Activated T-cell treated with anti-CD3 and anti-CD28 coated beads, Interleukin-2, amount 50 U/mL, for 24 hours (primary cell): ENCODE measurements around the gene KRT1.
A peak's percentile ranks its signal among the peaks of the same experiment; 100 is the strongest.

Experiments
- DNase-seq: peaks from one replicate; pipeline ENCODE4 v3.0.0-alpha.2; 2020
- H3K27ac Mint-ChIP-seq: 2 replicates; pipeline ENCODE4 v1.8.0; 2020; ENCODE audit warnings: mild to moderate bottlenecking, mixed read lengths
- H3K27me3 Mint-ChIP-seq: 2 replicates; pipeline ENCODE4 v1.8.0; 2020; ENCODE audit warnings: mixed read lengths
- H3K36me3 Mint-ChIP-seq: 2 replicates; pipeline ENCODE4 v1.8.0; 2020; ENCODE audit warnings: low read depth, mixed read lengths
- H3K4me1 Mint-ChIP-seq: 2 replicates; pipeline ENCODE4 v1.8.0; 2020; ENCODE audit warnings: low read depth, mixed read lengths
- H3K4me3 Mint-ChIP-seq: 2 replicates; pipeline ENCODE4 v1.8.0; 2020; ENCODE audit warnings: mild to moderate bottlenecking, moderate library complexity, mixed read lengths
- H3K9me3 Mint-ChIP-seq: 2 replicates; pipeline ENCODE4 v1.8.0; 2020; ENCODE audit warnings: mixed read lengths

The KRT1 gene

GRCh38 chr12:52633383-52633782 is 46.8 kb downstream of the KRT1 start:
- H3K4me1 Mint-ChIP-seq = peaks cover 60% of the 10 kb centered on the region
- no peak for DNase-seq

GRCh38 chr12:52632656-52633055 is 47.6 kb downstream of the KRT1 start:
- H3K4me1 Mint-ChIP-seq = peaks cover 61% of the 10 kb centered on the region

More at GRCh38 chr12:52633383-52633782, 46.8 kb downstream of the KRT1 start:
- peak overlapping the region; percentile 26 for H3K27ac Mint-ChIP-seq
- no peaks in the 10 kb centered on the region for H3K9me3 Mint-ChIP-seq
- H3K27me3 Mint-ChIP-seq = no peaks in the 10 kb centered on the region
- no peak overlapping the region for H3K4me3 Mint-ChIP-seq
- H3K36me3 Mint-ChIP-seq = no peaks in the 10 kb centered on the region

GRCh38 chr12:52631676-52632459 is 48.3 kb downstream of the KRT1 start:
- Mint-ChIP-seq H3K27me3 (no peaks in the 10 kb centered on the region), H3K27ac (no peak overlapping the region), H3K4me3 (no peak overlapping the region), H3K4me1 (peaks cover 64% of the 10 kb centered on the region), H3K9me3 (no peaks in the 10 kb centered on the region), H3K36me3 (no peaks in the 10 kb centered on the region)
- no peak for DNase-seq

More at GRCh38 chr12:52632656-52633055, 47.6 kb downstream of the KRT1 start:
- Mint-ChIP-seq H3K4me3 (no peak overlapping the region), H3K9me3 (no peaks in the 10 kb centered on the region), H3K36me3 (no peaks in the 10 kb centered on the region), H3K27ac (no peak overlapping the region), H3K27me3 (no peaks in the 10 kb centered on the region)
- no peak for DNase-seq

DNA sequence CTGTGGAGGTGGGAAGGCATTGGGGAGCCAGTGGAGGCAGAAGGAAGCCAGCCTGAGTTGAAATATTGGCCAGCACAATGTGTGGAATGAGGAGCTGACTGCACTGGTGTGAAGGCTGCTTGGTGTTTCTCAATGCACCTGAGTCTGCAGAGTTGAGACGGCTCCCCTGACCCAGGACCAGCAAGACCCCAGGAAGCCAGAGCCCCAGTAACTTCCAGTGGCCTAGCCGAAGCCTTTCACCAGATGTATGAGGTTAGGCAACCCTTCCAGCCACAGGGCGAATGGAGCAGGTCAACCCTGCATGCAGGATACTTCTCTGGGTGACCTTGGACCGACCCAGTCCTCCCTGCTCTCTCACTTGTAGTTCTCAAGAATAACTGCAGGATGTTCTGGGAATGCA is 48.9 kb downstream of the KRT1 start:
- Mint-ChIP-seq H3K27ac (no peak overlapping the region), H3K36me3 (no peaks in the 10 kb centered on the region), H3K4me3 (no peak overlapping the region), H3K4me1 (peaks cover 61% of the 10 kb centered on the region), H3K27me3 (no peaks in the 10 kb centered on the region), H3K9me3 (no peaks in the 10 kb centered on the region)
- DNase-seq = no peak

DNA sequence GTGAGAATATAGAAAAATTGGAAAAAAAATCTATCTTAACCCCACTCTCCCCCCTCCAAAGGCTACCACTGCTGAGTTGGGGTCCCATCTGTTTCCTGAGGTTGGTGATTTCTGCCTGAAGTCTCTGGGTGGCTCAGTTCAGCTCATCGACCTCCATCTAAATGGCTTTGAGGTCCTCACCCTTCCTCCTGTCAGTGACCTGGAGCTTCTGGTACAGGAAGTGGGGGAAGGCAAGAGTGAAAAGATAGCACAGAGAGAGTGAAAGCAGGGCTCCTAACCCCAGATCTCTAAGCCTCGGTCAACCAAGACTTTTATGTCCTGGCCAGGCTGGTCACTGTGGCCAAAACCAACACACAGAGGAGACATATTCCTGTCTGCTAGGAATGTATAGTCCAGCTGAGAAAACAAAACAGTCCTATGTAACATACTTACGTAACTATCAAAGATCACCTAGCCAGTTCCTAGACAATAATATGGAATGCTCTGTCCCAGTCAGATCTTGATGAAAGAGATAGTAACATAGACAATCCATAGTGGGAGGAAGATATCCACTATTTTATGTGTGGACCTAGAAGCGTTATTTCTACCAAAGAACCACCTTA is 49.5 kb downstream of the KRT1 start:
- no peaks in the 10 kb centered on the region for H3K36me3 Mint-ChIP-seq
- H3K27me3 Mint-ChIP-seq = no peaks in the 10 kb centered on the region
- DNase-seq = no peak
- H3K9me3 Mint-ChIP-seq = no peaks in the 10 kb centered on the region
- no peak overlapping the region for H3K4me3 Mint-ChIP-seq
- peaks cover 62% of the 10 kb centered on the region for H3K4me1 Mint-ChIP-seq
- no peak overlapping the region for H3K27ac Mint-ChIP-seq

GRCh38 chr12:52630008-52630500 is 50.2 kb downstream of the KRT1 start:
- Mint-ChIP-seq H3K27ac (no peak overlapping the region), H3K36me3 (no peaks in the 10 kb centered on the region), H3K4me1 (peaks cover 62% of the 10 kb centered on the region), H3K9me3 (no peaks in the 10 kb centered on the region), H3K4me3 (no peak overlapping the region), H3K27me3 (no peaks in the 10 kb centered on the region)
- no peak for DNase-seq

DNA sequence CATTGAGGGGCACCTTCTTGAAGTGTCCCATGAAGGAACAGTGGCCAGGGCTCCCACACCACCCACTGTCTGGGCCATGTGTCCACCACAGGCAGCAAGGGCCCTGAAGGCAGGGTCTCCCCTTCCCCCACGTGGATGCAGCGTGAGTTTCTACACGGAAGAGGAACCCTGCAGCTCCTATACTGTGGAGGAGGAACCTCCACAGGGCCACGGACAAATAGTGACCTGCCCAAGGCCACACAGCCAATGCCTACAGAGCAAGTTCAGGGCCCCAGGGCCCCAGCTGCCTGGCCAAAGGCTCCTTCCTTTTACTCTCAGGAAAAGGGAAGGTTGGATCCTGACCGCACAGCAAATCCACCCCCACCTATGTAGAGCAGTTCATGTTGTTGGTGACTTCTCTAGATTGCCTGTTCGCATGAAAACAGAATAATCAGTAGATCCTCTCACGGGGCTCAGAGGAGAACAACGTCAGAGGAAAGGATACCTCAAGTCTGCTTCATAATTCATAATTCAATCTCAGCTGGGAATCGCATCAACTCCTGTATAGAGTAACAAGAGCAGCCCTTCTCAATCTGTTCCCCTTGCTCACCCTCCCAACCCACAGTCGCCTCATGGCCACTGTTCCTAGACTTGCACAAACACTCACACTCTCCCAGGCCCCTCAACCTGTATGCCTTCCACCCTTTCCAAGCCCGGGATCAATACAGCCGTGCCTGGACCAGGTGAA is 50.8 kb downstream of the KRT1 start:
- Mint-ChIP-seq H3K27me3 (no peaks in the 10 kb centered on the region), H3K36me3 (no peaks in the 10 kb centered on the region), H3K4me1 (peaks cover 60% of the 10 kb centered on the region), H3K4me3 (no peak overlapping the region), H3K9me3 (no peaks in the 10 kb centered on the region), H3K27ac (no peak overlapping the region)
- no peak for DNase-seq

DNA sequence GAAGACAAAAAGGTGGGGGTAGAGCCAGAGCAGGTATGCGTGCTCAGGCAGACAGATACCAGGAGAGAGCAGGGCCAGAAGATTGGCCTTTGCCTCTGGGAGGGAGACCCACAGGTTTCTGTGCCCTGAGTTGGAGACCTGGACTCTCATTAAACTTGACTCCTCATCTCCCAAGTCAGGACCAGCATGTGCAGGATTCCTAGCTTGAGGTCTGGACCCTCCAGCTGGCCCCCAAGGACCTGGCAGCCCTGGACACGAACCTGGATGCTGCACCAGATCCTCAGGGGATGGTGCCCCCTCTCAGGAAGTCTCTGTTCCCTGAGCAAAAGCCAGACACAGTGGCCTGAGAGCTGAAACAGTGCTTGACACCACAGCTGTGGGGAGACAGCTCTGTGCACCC is 51.4 kb downstream of the KRT1 start:
- DNase-seq = no peak
- Mint-ChIP-seq H3K4me1 (peaks cover 54% of the 10 kb centered on the region), H3K27me3 (no peaks in the 10 kb centered on the region), H3K9me3 (no peaks in the 10 kb centered on the region), H3K4me3 (no peak overlapping the region), H3K27ac (no peak overlapping the region), H3K36me3 (no peaks in the 10 kb centered on the region)

GRCh38 chr12:52628111-52628507 is 52.1 kb downstream of the KRT1 start:
- H3K9me3 Mint-ChIP-seq = no peaks in the 10 kb centered on the region
- no peak for DNase-seq
- H3K27me3 Mint-ChIP-seq = no peaks in the 10 kb centered on the region
- H3K4me3 Mint-ChIP-seq = no peak overlapping the region
- H3K36me3 Mint-ChIP-seq = no peaks in the 10 kb centered on the region
- H3K27ac Mint-ChIP-seq = no peak overlapping the region
- H3K4me1 Mint-ChIP-seq = peaks cover 47% of the 10 kb centered on the region

- Mint-ChIP-seq H3K27me3 (no peaks in the 10 kb centered on the region), H3K4me1 (peaks cover 42% of the 10 kb centered on the region), H3K27ac (no peak overlapping the region), H3K36me3 (no peaks in the 10 kb centered on the region), H3K4me3 (no peak overlapping the region), H3K9me3 (no peaks in the 10 kb centered on the region)
- DNase-seq = no peak
Measured at GRCh38 chr12:52627395-52628110, 52.7 kb downstream of the KRT1 start.
